Testis (tissue), 3 donors: ENCODE results near the gene CENPX. TPM values are rescaled to one million over a fixed set of nuclear protein-coding genes. Genes with fewer than 3 reads are reported as not detected.

Experiments
- DNase-seq: peaks from one replicate; pipeline ENCODE4 v3.0.0-alpha.2; 2019
- H3K27ac ChIP-seq, 2 donors: fragments of 200-600 bp; sonication (generic); one replicate each; pipeline ENCODE4 v1.5.1; 2019
- H3K27me3 ChIP-seq: fragments of 200-600 bp; sonication (generic); one replicate; pipeline ENCODE4 v1.5.1; 2019
- H3K36me3 ChIP-seq: fragments of 200-600 bp; sonication (generic); one replicate; pipeline ENCODE4 v1.5.1; 2017; ENCODE audit warnings: low read depth; ENCODE audit errors: missing control alignments
- H3K4me1 ChIP-seq: fragments of 200-600 bp; sonication (generic); one replicate; pipeline ENCODE4 v1.5.1; 2019
- H3K4me3 ChIP-seq, 2 donors: fragments of 200-600 bp; sonication (generic); one replicate each; pipeline ENCODE4 v1.5.1; 2017 to 2019
- H3K9me3 ChIP-seq: fragments of 200-600 bp; sonication (generic); one replicate; pipeline ENCODE4 v1.5.1; 2017
- CTCF ChIP-seq, 3 experiments: fragments of 450-650 bp in 2 of 3; fragments of 200-600 bp in 1 of 3; sonication (generic) in 1 of 3; IDR thresholded peaks; one replicate each; pipeline ENCODE4 v1.5.1; 2016 to 2019; ENCODE audit warnings: antibody characterized with exemption in 3 of 3, mild to moderate bottlenecking in 2 of 3, moderate library complexity in 1 of 3
- POLR2A ChIP-seq: fragments of 450-650 bp; IDR thresholded peaks from one replicate; pipeline ENCODE4 v1.6.1; 2017; ENCODE audit warnings: antibody characterized with exemption, mild to moderate bottlenecking, moderate library complexity
- WGBS, 2 donors: methylation state at CpG; one replicate each; pipeline ENCODE4 v1.1.5; 2018; 5-methylcytosine and 5-hydroxymethylcytosine counted together
- intact Hi-C: fragments of 100-400 bp; cut with DNase I; formaldehyde crosslinking; loops from one replicate; pipeline ENCODE4 v1.15.1; 2023; ENCODE audit warnings: low total_unique reads
- polyA plus RNA-seq: library from polyadenylated mRNA; stranded (reverse); fragments of 350-450 nt; fragmentation: Illumina TruSeq; extraction: RNeasy Lipid Tissue Mini Kit (QIAGEN cat#74804); gene quantifications from one replicate; pipeline ENCODE4 v1.2.3, GENCODE V29; 2014; ENCODE audit warnings: low read depth, low replicate concordance; ENCODE audit not compliant: insufficient read depth
- total RNA-seq, 2 donors: library from RNA; depleted of rRNA; stranded (reverse); fragments of >200 nt; gene quantifications; one replicate each; pipeline ENCODE4 v1.2.3, GENCODE V29; 2016

CENPX gene
- total and polyA plus RNA-seq, 3 donors from 2014 or later, result 43.0 to 51.8 (median 43.5) TPM

GRCh38 chr17:81992306-81993102 lies 30.2 kb downstream of the CENPX start:
- no peak for TF ChIP-seq CTCF (IDR thresholded peaks at IDR 0.05)
- no peak for TF ChIP-seq POLR2A
- Histone ChIP-seq H3K9me3 (no peaks in the 10 kb centered on the region), H3K27ac (no peak overlapping the region), H3K27me3 (no peaks in the 10 kb centered on the region), H3K4me3 (no peak overlapping the region), H3K4me1 (no peaks in the 10 kb centered on the region), H3K36me3 (no peaks in the 10 kb centered on the region)
- 89 to 93% methylated on average over 15 to 31 of the region's 31 CpGs for WGBS, 2 donors
- intact Hi-C loops, result no loop called here
- no peak for DNase-seq

- DNase-seq, result no peak
- 84% methylated on average over 12 to 31 of the region's 31 CpGs for WGBS, 2 donors
- H3K4me1 ChIP-seq, result no peaks in the 10 kb centered on the region
- no peaks in the 10 kb centered on the region for H3K36me3 ChIP-seq
- TF ChIP-seq POLR2A (no peak), CTCF (IDR thresholded peaks at IDR 0.05) (no peak)
- intact Hi-C loops, result no loop called here
- H3K27me3 ChIP-seq, result no peaks in the 10 kb centered on the region
- H3K4me3 ChIP-seq, result no peak overlapping the region
- H3K9me3 ChIP-seq, result no peaks in the 10 kb centered on the region
- no peak overlapping the region for H3K27ac ChIP-seq
These were observed 30.9 kb downstream of the CENPX start for GRCh38 chr17:81991684-81992305.

- TF ChIP-seq CTCF (IDR thresholded peaks at IDR 0.05), result no peak
- TF ChIP-seq POLR2A, result no peak
- intact Hi-C loops, result no loop called here
- Histone ChIP-seq H3K27ac (no peak overlapping the region), H3K4me3 (no peak overlapping the region), H3K4me1 (no peaks in the 10 kb centered on the region), H3K36me3 (no peaks in the 10 kb centered on the region), H3K9me3 (no peaks in the 10 kb centered on the region), H3K27me3 (no peaks in the 10 kb centered on the region)
- no peak for DNase-seq
- WGBS, 2 donors, result 95 to 97% methylated on average over 20 to 25 of the region's 25 CpGs
These were observed 31.6 kb downstream of the CENPX start for GRCh38 chr17:81990836-81991683.

- no peak for TF ChIP-seq CTCF (IDR thresholded peaks at IDR 0.05)
- no peak for TF ChIP-seq POLR2A
- H3K36me3 ChIP-seq, result no peaks in the 10 kb centered on the region
- no peaks in the 10 kb centered on the region for H3K9me3 ChIP-seq
- DNase-seq, result no peak
- WGBS, 2 donors, result 90 to 92% methylated on average over 26 of the region's 26 CpGs
- H3K27ac ChIP-seq, result no peak overlapping the region
- intact Hi-C loops, result no loop called here
- no peak overlapping the region for H3K4me3 ChIP-seq
- H3K27me3 ChIP-seq, result no peaks in the 10 kb centered on the region
- no peaks in the 10 kb centered on the region for H3K4me1 ChIP-seq
These were observed 35.4 kb downstream of the CENPX start for GRCh38 chr17:81987161-81987770.
